Activated CD4-positive, alpha-beta T cell treated with anti-CD3 and anti-CD28 coated beads, Interleukin-2, amount 50 U/mL, for 4 hours (primary cell): ENCODE results near the gene GAS5.
A peak's percentile ranks its signal among the peaks of the same experiment; 100 is the strongest.
"Not testable (repeated sequence)": the region's sequence is repeated elsewhere in the genome, so short reads cannot be mapped to it uniquely, and the experiment has no call there.

Source experiments
- DNase-seq, 2 experiments: peaks; one replicate each; pipeline ENCODE4 v3.0.0-alpha.2; 2020

The GAS5 gene

GRCh38 chr1:173867753-173868265, at the start of gene GAS5:
GAS5 (minus strand) TSS chr1:173867989.
- DNase-seq, result peak; percentile 100

GRCh38 chr1:173917149-173917548, 49.4 kb upstream of the GAS5 start, which contains the start of gene SERPINC1:
SERPINC1 (minus strand) TSS chr1:173917327; CDS start chr1:173917259, 68 bp downstream.
- no peak for DNase-seq

GRCh38 chr1:173916667-173917066, 48.9 kb upstream of the GAS5 start:
- no peak for DNase-seq

GRCh38 chr1:173915596-173915995, 47.8 kb upstream of the GAS5 start:
- no peak for DNase-seq

- peak; percentile 0 to 7 for DNase-seq
Observed at GRCh38 chr1:173914366-173914871, 46.6 kb upstream of the GAS5 start.

- no peak for DNase-seq
Observed at GRCh38 chr1:173913111-173913510, 45.3 kb upstream of the GAS5 start.

GRCh38 chr1:173903827-173904531, 36.2 kb upstream of the GAS5 start:
- no peak for DNase-seq

GRCh38 chr1:173900992-173901391, 33.2 kb upstream of the GAS5 start:
- DNase-seq, result no peak

GRCh38 chr1:173900427-173900826, 32.6 kb upstream of the GAS5 start:
- no peak for DNase-seq

- no peak for DNase-seq
Observed at GRCh38 chr1:173894189-173894588, 26.4 kb upstream of the GAS5 start.

GRCh38 chr1:173893611-173894010, 25.8 kb upstream of the GAS5 start:
- DNase-seq, result no peak

GRCh38 chr1:173889885-173890284, 22.1 kb upstream of the GAS5 start:
- no peak for DNase-seq

- no peak for DNase-seq
Observed at GRCh38 chr1:173888749-173889148, 21.0 kb upstream of the GAS5 start.

- DNase-seq, result no peak
Observed at GRCh38 chr1:173887627-173888026, 19.8 kb upstream of the GAS5 start.

GRCh38 chr1:173886746-173887611, 19.2 kb upstream of the GAS5 start:
- DNase-seq, result no peak

GRCh38 chr1:173884701-173885100, 16.9 kb upstream of the GAS5 start:
- no peak for DNase-seq

- not testable (repeated sequence) for DNase-seq
Observed at GRCh38 chr1:173881117-173881516, 13.3 kb upstream of the GAS5 start.

GRCh38 chr1:173878251-173878650, 10.5 kb upstream of the GAS5 start:
- DNase-seq, result no peak

GRCh38 chr1:173876732-173877131, 8.9 kb upstream of the GAS5 start:
- no peak for DNase-seq

- no peak for DNase-seq
Observed at GRCh38 chr1:173871500-173871899, 3.7 kb upstream of the GAS5 start.

- DNase-seq, result no peak
Observed at GRCh38 chr1:173871091-173871490, 3.3 kb upstream of the GAS5 start.

GRCh38 chr1:173870252-173871075, 2.7 kb upstream of the GAS5 start:
- DNase-seq, result no peak

- no peak for DNase-seq
Observed at GRCh38 chr1:173869021-173869359, 1.2 kb upstream of the GAS5 start.
